GM23338 (cell line): Measurements from ENCODE around the gene TMPRSS5.

Experiments
- CTCF ChIP-seq, 2 experiments: fragments of 200-600 bp in 1 of 2; sonication (generic) in 1 of 2; conservative IDR thresholded peaks; 2 replicates each; pipeline versions ENCODE4 v1.5.1 to v1.6.1; 2016 to 2017; ENCODE audit warnings: antibody characterized with exemption in 2 of 2, low read depth in 2 of 2, mild to moderate bottlenecking in 2 of 2, moderate library complexity in 1 of 2
- EZH2 ChIP-seq: fragments of 200-600 bp; sonication (generic); IDR thresholded peaks from one replicate; pipeline ENCODE4 v1.8.0; 2017; ENCODE audit warnings: antibody characterized with exemption, mild to moderate bottlenecking, low read depth; ENCODE audit not compliant: unreplicated experiment
- ZNF114 ChIP-seq: fragments of 250-450 bp; sonication (Bioruptor Pico); IDR thresholded peaks from 2 replicates; pipeline ENCODE4 v1.5.0; 2020; ENCODE audit warnings: mild to moderate bottlenecking, moderate library complexity

DNA sequence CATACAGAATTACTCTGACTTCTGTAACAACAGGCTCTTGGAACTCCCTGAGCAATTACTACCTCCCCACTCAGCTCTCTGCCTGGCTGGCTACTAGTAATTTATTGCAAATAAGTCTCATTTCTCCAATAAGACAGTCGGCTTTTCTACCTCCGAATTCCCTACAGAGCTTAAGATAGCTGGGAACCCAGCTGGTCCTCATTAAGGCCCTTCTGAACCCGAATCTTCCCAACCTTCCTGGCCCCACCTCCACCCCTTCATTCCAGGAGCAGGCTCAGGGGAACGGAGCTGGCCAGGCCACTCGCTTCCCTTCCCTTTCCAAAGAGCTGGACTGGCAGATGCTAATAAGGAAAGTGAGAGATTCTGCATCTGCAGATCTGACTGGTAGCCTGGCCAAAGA lies 21.6 kb downstream of the TMPRSS5 start:
- TF ChIP-seq ZNF114 (CRISPR knock-in tag) (no peak), CTCF (conservative IDR thresholded peaks at IDR 0.05; ENCODE audit: low read depth in 2 of 2) (no peak), EZH2 (no peak)
